ELR (cell line): Measurements from ENCODE around the gene TTC39A.
"Not testable (repeated sequence)": the region's sequence is repeated elsewhere in the genome, so short reads cannot be mapped to it uniquely, and the experiment has no call there.

Source experiments
- DNase-seq: peaks from one replicate; pipeline ENCODE4 v3.0.0-alpha.2; 2015; ENCODE audit warnings: low read depth

Gene TTC39A

GRCh38 chr1:51336711-51337110 lies 6.3 kb upstream of the TTC39A start:
- no peak for DNase-seq

- no peak for DNase-seq
Observed at GRCh38 chr1:51336004-51336403, 5.6 kb upstream of the TTC39A start.

GRCh38 chr1:51331206-51332100 lies 1.1 kb upstream of the TTC39A start:
- DNase-seq, result peak; percentile 70

GRCh38 chr1:51329443-51330325 lies 678 bp downstream of the TTC39A start:
- DNase-seq, result no peak

- no peak for DNase-seq
Observed at GRCh38 chr1:51328926-51329325, 1.4 kb downstream of the TTC39A start.

GRCh38 chr1:51328279-51328678 lies 2.1 kb downstream of the TTC39A start:
- DNase-seq, result peak; percentile 49

GRCh38 chr1:51327386-51327785 lies 3.0 kb downstream of the TTC39A start:
- peak; percentile 32 for DNase-seq

- no peak for DNase-seq
Observed at GRCh38 chr1:51326839-51327238, 3.5 kb downstream of the TTC39A start.

GRCh38 chr1:51325878-51326755 lies 4.2 kb downstream of the TTC39A start:
- no peak for DNase-seq

- DNase-seq, result no peak
Observed at GRCh38 chr1:51325391-51325790, 5.0 kb downstream of the TTC39A start.

- not testable (repeated sequence) for DNase-seq
Observed at GRCh38 chr1:51325011-51325385, 5.4 kb downstream of the TTC39A start.

GRCh38 chr1:51324251-51325010 lies 5.9 kb downstream of the TTC39A start:
- DNase-seq, result no peak

GRCh38 chr1:51323778-51324177 lies 6.6 kb downstream of the TTC39A start:
- DNase-seq, result no peak

- DNase-seq, result no peak
Observed at GRCh38 chr1:51322417-51323101, 7.8 kb downstream of the TTC39A start.

- no peak for DNase-seq
Observed at GRCh38 chr1:51321924-51322280, 8.5 kb downstream of the TTC39A start.

GRCh38 chr1:51320967-51321923 lies 9.1 kb downstream of the TTC39A start:
- DNase-seq, result no peak

GRCh38 chr1:51317798-51318197 lies 12.6 kb downstream of the TTC39A start:
- no peak for DNase-seq

GRCh38 chr1:51316846-51317120 lies 13.6 kb downstream of the TTC39A start:
- no peak for DNase-seq

- no peak for DNase-seq
Observed at GRCh38 chr1:51316113-51316845, 14.1 kb downstream of the TTC39A start.
